Astrocyte (in vitro differentiated cells and primary cell): ENCODE results near the gene TEX19. TPM values are rescaled to one million over a fixed set of nuclear protein-coding genes. Genes with fewer than 3 reads are reported as not detected.
A peak's percentile ranks its signal among the peaks of the same experiment; 100 is the strongest.

ENCODE experiments used
- DNase-seq: peaks from one replicate; pipeline ENCODE4 v3.0.0-alpha.2; 2010; ENCODE audit warnings: low read depth
- FAIRE-seq: peaks from 2 replicates; lab custom pipeline; 2011; peaks lifted over from hg19 to GRCh38; lab: Jason Lieb, UNC
- H2AFZ ChIP-seq: 2 replicates; pipeline ENCODE4 v1.6.0; 2012; ENCODE audit warnings: low read depth, low read length, inconsistent platforms
- H3K27ac ChIP-seq: 2 replicates; pipeline ENCODE4 v1.5.1; 2011; ENCODE audit warnings: low read depth, low read length, inconsistent platforms
- H3K27me3 ChIP-seq: 2 replicates; pipeline ENCODE4 v1.6.0; 2011; ENCODE audit warnings: low read length, inconsistent platforms; ENCODE audit not compliant: insufficient read depth
- H3K36me3 ChIP-seq: 2 replicates; pipeline ENCODE4 v1.5.1; 2011; ENCODE audit warnings: low read length, inconsistent platforms; ENCODE audit not compliant: insufficient read depth
- H3K4me1 ChIP-seq: 2 replicates; pipeline ENCODE4 v1.5.1; 2011; ENCODE audit warnings: low read length, inconsistent platforms; ENCODE audit not compliant: insufficient read depth
- H3K4me2 ChIP-seq: 2 replicates; pipeline ENCODE4 v1.6.0; 2012; ENCODE audit warnings: low read length, inconsistent platforms
- H3K4me3 ChIP-seq: 2 replicates; pipeline ENCODE4 v1.5.1; 2011; ENCODE audit warnings: low read depth, mild to moderate bottlenecking, low read length, inconsistent platforms; ENCODE audit not compliant: insufficient read depth
- H3K79me2 ChIP-seq: 2 replicates; pipeline ENCODE4 v1.6.0; 2012; ENCODE audit warnings: mild to moderate bottlenecking, low read length, inconsistent platforms; ENCODE audit not compliant: insufficient read depth
- H3K9ac ChIP-seq: 2 replicates; pipeline ENCODE4 v1.6.0; 2012; ENCODE audit warnings: mild to moderate bottlenecking, low read length, inconsistent platforms
- H3K9me3 ChIP-seq: 2 replicates; pipeline ENCODE4 v1.5.1; 2012; ENCODE audit warnings: low read depth, mild to moderate bottlenecking, low read length, inconsistent platforms; ENCODE audit not compliant: insufficient read depth
- H4K20me1 ChIP-seq: 2 replicates; pipeline ENCODE4 v1.6.0; 2012; ENCODE audit warnings: low read length, inconsistent platforms; ENCODE audit not compliant: insufficient read depth
- H3K27ac Mint-ChIP-seq: one replicate; pipeline ENCODE4 v1.8.0; 2021; ENCODE audit warnings: mild to moderate bottlenecking, mixed read lengths; ENCODE audit not compliant: unreplicated experiment
- H3K27me3 Mint-ChIP-seq: one replicate; pipeline ENCODE4 v1.8.0; 2021; ENCODE audit warnings: low read depth, mixed read lengths; ENCODE audit not compliant: unreplicated experiment
- H3K36me3 Mint-ChIP-seq: one replicate; pipeline ENCODE4 v1.8.0; 2021; ENCODE audit warnings: low read depth, mixed read lengths; ENCODE audit not compliant: unreplicated experiment
- H3K4me1 Mint-ChIP-seq: one replicate; pipeline ENCODE4 v1.8.0; 2021; ENCODE audit warnings: low read depth, mixed read lengths; ENCODE audit not compliant: unreplicated experiment
- H3K4me3 Mint-ChIP-seq: one replicate; pipeline ENCODE4 v1.8.0; 2021; ENCODE audit warnings: mild to moderate bottlenecking, moderate library complexity, mixed read lengths; ENCODE audit not compliant: unreplicated experiment
- H3K9me3 Mint-ChIP-seq: one replicate; pipeline ENCODE4 v1.8.0; 2021; ENCODE audit warnings: mild to moderate bottlenecking, mixed read lengths; ENCODE audit not compliant: unreplicated experiment
- EZH2 ChIP-seq: IDR thresholded peaks from 2 replicates; pipeline ENCODE4 v1.6.1; 2012; ENCODE audit warnings: mild to moderate bottlenecking, low read length, inconsistent platforms; ENCODE audit not compliant: insufficient read depth
- total RNA-seq: library from RNA; stranded (reverse); gene quantifications from 2 replicates; pipeline ENCODE4 v1.2.1, GENCODE V29; 2021
- TF ChIP-seq, protein P1 (sequence below): IDR thresholded peaks from 2 replicates; pipeline ENCODE4 v1.5.1; 2011; ENCODE audit warnings: low read depth, mild to moderate bottlenecking, inconsistent platforms, low read length, moderate library complexity; ENCODE audit not compliant: insufficient read depth

TEX19 gene
- total RNA-seq, 1 donor from 2014 or later = not detected

DNA sequence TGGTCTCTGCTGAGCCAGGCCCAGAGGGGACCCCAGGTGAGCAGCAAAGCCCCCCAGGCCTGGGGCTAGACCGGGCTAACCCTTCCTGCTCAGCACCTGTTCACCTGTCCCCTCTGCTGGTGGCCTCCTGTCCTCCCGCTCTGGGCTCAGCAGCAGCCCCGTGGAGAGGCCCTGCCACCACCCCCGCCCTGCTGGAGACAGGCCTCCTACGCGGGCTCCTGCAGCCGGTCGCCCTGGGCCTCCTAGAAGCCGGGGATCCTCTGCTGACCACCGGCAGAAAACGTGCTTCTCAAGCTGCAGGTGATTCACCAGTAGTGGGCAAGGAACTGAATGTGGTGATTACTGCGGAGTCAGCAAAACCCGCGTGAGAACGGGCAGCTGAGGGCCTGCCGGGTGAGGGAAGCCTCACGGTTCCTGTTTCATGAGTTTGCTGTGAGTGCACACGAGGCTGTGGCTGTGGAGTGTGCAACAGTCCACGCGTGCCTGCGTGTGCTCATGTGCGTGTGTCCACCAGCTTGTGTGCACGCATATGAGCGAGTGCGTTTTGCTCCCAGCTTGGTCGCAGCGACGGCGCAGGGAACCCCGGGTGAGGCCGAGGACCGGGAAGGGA, 26.3 kb upstream of the TEX19 start:
- Histone ChIP-seq H3K4me1 (peaks cover 38% of the 10 kb centered on the region), H3K9ac (no peak overlapping the region), H3K36me3 (no peaks in the 10 kb centered on the region), H3K27me3 (peaks cover 21% of the 10 kb centered on the region), H3K79me2 (no peaks in the 10 kb centered on the region), H3K4me2 (peak overlapping the region; percentile 88), H3K4me3 (no peak overlapping the region), H4K20me1 (peaks cover 6% of the 10 kb centered on the region), H2AFZ (no peak overlapping the region), H3K9me3 (no peaks in the 10 kb centered on the region), H3K27ac (no peak overlapping the region)
- H3K36me3 Mint-ChIP-seq = no peaks in the 10 kb centered on the region
- H3K4me3 Mint-ChIP-seq = no peak overlapping the region
- FAIRE-seq (no peak), DNase-seq (peak; percentile 54)
- peaks cover 45% of the 10 kb centered on the region for H3K27me3 Mint-ChIP-seq
- H3K4me1 Mint-ChIP-seq = no peaks in the 10 kb centered on the region
- H3K27ac Mint-ChIP-seq = no peak overlapping the region
- H3K9me3 Mint-ChIP-seq = no peaks in the 10 kb centered on the region
- TF ChIP-seq EZH2 = peak; percentile 94
- TF ChIP-seq, protein P1, sequence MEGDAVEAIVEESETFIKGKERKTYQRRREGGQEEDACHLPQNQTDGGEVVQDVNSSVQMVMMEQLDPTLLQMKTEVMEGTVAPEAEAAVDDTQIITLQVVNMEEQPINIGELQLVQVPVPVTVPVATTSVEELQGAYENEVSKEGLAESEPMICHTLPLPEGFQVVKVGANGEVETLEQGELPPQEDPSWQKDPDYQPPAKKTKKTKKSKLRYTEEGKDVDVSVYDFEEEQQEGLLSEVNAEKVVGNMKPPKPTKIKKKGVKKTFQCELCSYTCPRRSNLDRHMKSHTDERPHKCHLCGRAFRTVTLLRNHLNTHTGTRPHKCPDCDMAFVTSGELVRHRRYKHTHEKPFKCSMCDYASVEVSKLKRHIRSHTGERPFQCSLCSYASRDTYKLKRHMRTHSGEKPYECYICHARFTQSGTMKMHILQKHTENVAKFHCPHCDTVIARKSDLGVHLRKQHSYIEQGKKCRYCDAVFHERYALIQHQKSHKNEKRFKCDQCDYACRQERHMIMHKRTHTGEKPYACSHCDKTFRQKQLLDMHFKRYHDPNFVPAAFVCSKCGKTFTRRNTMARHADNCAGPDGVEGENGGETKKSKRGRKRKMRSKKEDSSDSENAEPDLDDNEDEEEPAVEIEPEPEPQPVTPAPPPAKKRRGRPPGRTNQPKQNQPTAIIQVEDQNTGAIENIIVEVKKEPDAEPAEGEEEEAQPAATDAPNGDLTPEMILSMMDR = no peak

- H3K4me3 ChIP-seq = peak within 1 kb of the TSS; percentile 48
- no peaks in the 10 kb centered on the region for H3K36me3 ChIP-seq
- H3K4me1 ChIP-seq = peaks cover 33% of the 10 kb centered on the region
- TF ChIP-seq, protein P1 = no peak
- TF ChIP-seq EZH2 = peak; percentile 88
- peaks cover 15% of the 10 kb centered on the region for H3K27me3 ChIP-seq
- H3K9ac ChIP-seq = no peak within 1 kb of the TSS
- FAIRE-seq = no peak
- no peak for DNase-seq
- Mint-ChIP-seq H3K4me1 (no peaks in the 10 kb centered on the region), H3K4me3 (no peak within 1 kb of the TSS), H3K27me3 (peaks cover 44% of the 10 kb centered on the region), H3K36me3 (no peaks in the 10 kb centered on the region), H3K27ac (no peak within 1 kb of the TSS), H3K9me3 (no peaks in the 10 kb centered on the region)
- H3K27ac ChIP-seq = no peak within 1 kb of the TSS
- no peaks in the 10 kb centered on the region for H3K79me2 ChIP-seq
- H4K20me1 ChIP-seq = peaks cover 6% of the 10 kb centered on the region
- H2AFZ ChIP-seq = peak within 1 kb of the TSS; percentile 63
- peak within 1 kb of the TSS; percentile 88 for H3K4me2 ChIP-seq
- H3K9me3 ChIP-seq = no peaks in the 10 kb centered on the region
These were observed 25.5 kb upstream of the TEX19 start, which contains the start of gene SECTM1 for GRCh38 chr17:82333279-82334171. Gene SECTM1 (minus strand): TSS chr17:82333766. CDS start chr17:82327240, 6,526 bp downstream.
